Brain pericyte (primary cell): ENCODE results near the gene SLC36A4.
"Not testable (repeated sequence)": the region's sequence is repeated elsewhere in the genome, so short reads cannot be mapped to it uniquely, and the experiment has no call there.

Source experiments
- DNase-seq: peaks from one replicate; pipeline ENCODE4 v3.0.0-alpha.2; 2012; ENCODE audit warnings: low read depth, low spot score

SLC36A4 gene

DNA sequence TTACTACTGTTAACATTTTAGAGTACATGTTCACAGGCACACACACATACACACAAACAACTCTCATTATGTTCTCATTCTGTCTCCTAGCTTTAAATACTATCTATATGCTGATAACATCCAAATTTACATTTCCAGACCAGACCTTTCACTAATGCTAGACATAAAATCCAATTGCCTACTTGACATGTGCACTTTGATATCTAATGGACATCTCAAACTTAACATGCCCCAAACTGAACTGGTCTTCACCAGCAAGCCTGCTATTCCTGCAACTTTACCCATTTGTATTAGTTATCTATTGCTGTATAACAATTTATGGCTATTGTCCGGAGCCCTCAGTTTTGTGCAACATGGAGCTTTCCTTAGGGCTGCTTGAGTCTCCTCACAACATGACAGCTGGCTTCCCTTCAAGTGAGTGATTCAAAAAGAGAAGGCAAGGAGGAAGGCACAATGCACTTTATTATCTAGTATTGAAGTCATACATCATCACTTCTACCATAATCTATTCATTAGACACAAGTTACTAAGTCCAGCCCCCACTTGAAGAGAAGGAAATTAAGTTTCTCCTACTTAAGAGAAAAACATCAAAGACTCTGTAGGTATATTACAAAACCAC, 3.0 kb downstream of the SLC36A4 start:
- no peak for DNase-seq

DNA sequence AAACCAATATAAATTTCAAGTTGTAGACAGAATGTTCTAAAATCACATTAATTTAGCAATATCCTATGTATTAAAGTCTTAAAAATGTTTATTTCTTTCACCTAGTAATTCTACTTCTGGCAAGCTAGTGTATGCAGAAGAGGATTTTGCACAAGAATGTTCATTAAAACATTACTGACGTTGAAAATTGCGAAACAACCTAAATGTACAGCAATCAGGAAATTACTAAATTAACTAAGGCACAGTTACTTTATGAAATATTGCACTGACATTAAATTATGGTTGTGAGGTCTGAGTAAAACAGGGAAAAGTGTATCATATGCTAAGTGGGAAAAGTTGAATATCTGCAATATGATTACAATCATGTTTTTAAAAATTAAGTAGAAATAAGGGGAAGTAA, 4.1 kb downstream of the SLC36A4 start:
- DNase-seq: no peak

DNA sequence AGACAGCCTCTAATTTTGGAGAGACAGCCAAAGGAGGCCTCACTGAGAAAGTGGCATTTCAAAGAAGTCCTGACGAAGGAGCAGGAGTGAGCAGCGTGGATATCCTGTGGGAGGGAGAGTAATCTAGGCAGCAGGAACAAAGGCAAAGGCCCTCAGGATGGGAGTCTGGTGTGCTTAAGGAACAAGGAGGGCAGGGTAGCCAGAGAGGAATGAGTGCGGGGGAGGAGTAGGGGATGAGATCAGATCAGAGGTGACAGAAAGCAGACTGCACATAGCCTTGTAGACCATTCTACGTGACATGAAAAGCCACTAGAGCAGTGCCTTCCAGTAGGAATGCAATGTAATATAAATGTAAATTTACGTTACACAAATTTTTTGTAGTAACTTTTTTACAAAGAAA, 5.6 kb downstream of the SLC36A4 start:
- no peak for DNase-seq

DNA sequence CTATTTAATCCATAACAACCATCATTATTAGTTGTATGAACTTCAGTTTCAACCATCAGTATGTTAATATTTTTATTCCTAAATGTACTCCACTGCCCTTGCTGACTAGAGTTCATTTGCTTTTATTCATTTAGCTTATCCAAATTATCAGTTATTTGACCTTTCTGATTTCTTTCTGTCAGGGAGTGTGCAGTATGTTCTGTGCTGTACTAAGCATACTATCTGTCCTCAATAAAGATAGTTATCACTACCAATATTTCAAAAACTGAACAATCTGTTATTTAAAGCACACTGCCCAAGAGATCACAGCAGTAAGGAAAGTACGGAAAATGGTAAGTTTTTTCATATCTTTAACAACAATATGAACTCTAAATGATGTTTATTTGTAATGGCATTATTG, 8.3 kb downstream of the SLC36A4 start:
- no peak for DNase-seq

DNA sequence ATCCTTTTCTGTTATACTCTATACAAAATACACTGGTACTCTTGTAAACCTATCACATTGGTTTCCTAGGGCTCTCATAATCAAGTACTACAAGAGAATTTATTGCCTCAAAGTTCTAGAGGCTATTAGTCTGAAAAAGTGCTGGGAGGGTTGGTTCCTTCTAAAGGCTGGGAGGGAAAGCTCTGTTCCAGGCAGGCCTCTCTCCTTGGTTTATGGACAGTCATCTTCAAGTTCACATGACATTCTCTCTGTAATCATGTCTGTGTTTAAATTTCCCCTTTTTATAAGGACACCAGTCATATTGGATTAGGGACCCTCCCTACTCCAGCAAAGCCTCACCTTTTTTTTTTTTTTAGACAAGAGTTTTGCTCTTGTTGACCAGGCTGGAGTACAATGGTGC, 9.1 kb downstream of the SLC36A4 start:
- DNase-seq: no peak

DNA sequence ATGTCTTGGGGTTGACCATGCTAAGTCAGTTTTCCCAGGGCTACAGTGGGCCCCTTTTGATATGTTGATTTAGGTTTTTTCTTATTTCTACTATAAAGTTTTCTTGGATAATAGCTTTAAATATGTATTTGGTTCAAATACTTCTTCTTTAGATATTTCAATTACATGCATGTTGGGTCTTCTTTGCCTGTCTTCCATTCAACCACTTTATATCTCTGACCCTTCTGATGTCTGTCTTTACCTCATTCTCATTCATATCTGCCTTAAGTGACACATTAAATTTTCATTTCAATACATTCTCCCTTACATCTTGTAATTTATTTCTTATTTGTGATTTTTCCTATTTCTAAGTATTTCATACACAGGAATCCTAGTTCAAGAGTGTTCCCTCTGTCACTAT, 10.5 kb downstream of the SLC36A4 start:
- no peak for DNase-seq

DNA sequence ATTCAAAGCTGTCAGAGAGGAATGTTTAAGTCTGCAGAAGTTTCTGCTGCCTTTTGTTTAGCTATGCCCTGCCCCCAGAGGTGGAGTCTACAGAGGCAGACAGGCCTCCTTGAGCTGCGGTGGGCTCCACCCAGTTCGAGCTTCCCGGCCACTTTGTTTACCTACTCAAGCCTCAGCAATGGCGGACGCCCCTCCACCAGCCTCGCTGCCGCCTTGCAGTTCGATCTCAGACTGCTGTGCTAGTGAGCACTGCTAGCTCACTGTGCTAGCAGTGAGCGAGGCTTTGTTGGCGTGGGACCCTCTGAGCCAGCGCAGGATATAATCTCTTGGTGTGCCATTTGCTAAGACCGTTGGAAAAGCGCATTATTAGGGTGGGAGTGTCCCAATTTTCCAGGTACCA, 19.9 kb downstream of the SLC36A4 start:
- DNase-seq: not testable (repeated sequence)

DNA sequence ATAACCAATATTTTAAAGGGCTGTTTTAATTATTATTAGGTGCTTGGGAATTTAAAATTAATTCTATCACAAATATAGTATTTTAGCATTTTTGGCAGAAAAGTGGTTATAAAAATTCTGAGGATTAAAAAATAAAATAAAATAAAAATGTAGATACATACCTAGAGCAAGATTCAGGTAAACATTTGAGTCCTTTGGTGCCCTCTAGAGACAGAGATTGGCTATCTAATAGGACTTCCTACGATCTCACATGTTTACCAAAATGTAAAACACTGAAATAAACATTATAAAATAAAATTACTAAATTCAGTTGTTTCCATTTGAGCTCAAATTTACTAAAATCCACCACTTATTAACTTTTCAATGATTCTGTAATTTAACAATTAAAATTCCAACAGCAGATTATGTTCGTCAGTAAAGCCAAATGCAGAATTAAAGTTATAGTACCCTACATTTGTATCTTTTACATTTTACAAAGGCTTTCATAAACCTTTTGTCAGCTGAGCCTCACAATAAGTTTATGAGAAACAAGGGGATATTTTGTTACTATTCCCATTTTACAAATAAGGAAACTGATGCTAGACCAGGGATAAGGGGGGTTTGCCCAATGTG, 27.7 kb downstream of the SLC36A4 start:
- DNase-seq: no peak

DNA sequence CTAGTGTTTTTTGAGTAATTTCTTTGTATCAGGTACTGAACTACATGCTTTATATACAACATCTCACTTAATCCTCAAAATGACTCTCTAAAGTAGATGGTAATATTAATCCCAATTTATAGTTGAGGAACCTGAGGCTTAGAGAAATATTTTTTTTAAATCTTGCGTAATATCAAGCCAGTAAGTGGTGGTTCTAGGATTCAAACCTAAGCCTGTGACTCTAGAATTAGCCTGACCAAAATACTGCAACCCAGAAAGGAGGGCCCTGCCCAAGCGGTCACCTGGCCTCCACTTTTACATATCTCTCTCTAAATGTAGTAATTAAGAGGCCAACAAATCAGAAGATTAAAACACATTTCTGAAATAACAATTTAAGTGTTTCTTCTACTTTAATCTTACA, 28.6 kb downstream of the SLC36A4 start:
- no peak for DNase-seq

DNA sequence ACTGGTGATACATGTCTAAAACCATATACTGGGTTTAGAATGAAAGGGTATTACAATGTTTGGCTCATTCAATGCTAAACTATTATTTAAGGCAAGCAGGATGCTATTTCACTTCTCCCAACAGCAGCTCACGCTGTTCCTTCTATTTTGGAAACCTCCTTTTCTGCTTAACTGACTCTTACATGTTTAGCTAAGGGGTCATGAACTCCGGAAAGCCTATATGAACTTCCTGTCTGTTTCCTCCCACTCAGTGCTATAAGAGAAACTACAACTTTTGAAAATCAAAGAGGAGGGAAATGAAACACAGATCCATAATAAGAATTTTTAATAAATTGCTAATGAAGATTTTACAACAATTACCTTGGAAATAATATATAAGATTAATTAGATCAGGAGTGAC, 30.9 kb downstream of the SLC36A4 start:
- DNase-seq: no peak

DNA sequence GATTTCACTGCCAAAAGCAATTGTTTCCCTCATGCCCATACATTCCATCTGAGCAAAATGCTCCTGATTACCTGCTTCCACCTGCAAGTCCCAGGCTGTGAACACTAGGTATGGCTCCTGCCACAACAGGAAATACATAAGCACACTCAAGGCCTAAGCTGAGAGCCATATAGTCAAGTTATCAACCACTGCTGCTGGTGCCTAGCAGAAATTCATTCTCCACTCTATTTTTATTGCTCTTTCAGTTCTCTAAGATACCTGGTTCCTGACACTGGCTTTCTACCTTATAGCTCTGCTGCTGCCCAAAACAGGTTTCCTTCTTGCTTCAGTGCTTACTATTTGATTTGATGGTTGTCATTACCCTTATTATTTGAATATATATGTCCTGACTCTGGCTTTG, 31.6 kb downstream of the SLC36A4 start:
- no peak for DNase-seq

DNA sequence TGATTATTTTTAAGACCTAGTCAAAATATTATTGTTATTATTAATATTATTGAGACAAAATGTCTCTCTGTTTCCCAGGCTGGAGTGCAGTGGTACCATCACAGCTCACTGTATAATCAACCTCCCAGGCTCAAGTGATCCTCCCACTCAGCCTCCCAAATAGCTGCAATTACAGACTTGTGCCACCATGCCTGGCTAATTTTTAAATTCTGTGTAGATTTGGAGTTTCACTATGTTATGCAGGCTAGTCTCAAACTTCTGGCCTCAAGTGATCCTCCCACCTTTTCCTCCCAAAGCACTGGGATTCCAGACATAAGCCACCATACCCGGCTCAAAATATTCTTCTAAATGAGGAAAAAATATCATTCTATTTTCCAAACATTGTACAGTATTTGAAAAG, 37.0 kb downstream of the SLC36A4 start:
- no peak for DNase-seq

DNA sequence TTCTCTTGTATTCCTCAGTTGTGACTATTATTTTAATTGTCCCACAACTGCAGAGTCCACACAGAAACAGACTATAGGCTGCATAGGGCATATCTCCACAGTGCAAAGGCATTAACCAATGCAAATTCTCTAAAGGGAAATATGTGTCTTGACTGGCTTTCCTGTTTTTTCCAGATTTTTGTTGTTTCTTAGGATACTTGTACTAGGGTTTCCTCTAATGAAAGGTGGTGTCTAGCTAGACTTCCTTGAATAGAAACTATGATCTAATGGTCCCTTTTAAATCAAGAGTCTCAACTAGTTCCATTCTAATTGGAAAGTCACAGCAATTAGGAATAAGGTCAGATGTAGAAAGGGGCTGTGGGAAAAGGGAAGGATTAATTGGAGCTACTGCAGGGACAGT, 37.6 kb downstream of the SLC36A4 start:
- no peak for DNase-seq

DNA sequence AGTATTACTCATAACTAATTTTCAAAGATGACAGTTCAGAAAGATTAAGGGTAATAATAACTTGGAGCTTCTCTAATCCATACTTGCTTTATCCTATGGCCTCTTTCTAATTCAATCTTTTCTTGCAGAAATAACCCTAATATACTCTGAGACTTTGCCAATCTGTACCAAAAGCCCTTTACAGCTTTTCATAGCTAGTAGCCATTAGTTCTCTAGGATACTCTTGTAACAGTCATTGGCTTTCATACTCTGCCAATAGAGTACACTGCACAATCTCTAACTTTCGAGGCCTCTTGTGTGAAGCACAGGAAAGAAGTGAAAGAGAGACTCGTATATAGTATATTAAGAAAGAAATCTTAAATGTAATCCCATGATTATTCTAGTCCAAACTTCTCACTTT, 38.1 kb downstream of the SLC36A4 start:
- no peak for DNase-seq

DNA sequence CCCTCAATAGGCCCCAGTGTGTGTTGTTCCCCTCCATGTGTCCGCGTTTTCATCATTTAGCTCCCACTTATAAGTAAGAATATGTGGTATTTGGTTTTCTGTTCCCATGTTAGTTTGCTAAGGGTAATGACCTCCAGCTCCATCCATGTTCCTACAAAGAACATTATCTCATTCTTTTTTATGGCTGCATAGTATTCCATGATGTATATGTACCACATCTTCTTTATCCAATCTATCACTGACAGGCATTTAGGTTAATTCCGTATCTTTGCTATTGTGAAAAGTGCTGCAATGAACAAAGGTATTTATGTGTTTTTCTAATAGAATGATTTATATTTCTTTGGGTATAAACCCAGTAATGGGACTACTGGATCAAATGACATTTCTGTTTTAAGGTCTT, 42.1 kb downstream of the SLC36A4 start:
- no peak for DNase-seq

DNA sequence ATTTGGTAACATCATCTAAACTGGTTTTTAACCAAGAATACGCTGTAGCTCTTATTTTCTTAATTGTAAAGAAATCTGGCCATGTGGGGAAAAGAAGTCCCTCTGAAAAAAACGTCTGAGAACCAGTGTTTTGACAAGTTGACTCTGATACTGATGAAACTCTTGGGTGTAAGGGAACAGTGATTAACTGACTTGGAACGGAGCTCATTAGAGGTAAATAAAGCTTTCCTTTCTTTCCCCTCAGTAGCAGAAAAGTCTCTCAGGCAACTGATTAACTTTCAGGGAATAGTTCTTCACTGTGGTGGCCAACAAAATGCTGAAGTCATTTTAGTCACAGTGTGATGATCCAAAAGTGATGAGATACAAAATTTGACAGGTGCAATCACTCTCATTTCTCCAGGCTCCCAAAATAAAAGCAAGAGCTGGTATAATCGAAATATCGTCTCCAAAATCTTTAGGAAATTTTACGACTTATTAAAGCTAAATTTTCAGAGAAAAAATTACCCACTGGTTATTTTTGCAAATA, 52.3 kb downstream of the SLC36A4 start:
- DNase-seq: no peak

DNA sequence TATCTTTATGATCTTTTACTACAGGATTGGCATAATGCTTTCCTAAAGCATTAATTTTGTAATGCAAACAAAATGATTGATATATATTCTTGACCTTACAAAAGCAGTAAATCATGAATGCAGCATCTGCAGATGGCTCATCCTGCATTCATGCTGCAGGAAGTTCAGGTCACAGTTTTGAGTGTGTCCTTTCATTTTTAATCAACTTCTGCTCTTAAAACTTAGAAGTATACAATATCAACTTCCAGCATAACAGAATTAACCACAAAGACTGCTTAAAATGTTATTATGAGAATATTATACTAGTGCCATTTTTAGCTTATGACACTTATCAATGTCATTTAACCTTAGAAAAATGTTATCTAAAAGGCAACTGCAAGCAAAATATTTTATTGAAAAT, 54.0 kb downstream of the SLC36A4 start:
- DNase-seq: no peak

DNA sequence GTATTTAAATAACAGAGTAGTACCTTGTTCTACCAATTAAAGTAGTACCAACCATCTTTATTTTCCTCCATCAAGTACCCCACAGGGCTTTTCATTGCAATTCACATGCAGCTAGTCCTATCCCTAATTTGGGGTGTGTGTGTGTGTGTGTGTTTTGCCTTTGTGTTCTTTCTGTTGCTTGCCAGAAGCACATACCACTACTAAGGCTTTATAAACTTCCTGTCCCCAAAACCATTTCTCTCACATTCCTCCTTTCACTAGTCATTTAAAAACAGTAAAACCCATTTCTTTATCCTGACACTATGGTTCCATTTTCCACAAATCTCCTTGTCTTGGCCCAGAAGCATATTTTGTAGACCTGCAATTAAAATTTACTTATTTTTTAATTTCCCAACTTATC, 54.6 kb downstream of the SLC36A4 start:
- no peak for DNase-seq

DNA sequence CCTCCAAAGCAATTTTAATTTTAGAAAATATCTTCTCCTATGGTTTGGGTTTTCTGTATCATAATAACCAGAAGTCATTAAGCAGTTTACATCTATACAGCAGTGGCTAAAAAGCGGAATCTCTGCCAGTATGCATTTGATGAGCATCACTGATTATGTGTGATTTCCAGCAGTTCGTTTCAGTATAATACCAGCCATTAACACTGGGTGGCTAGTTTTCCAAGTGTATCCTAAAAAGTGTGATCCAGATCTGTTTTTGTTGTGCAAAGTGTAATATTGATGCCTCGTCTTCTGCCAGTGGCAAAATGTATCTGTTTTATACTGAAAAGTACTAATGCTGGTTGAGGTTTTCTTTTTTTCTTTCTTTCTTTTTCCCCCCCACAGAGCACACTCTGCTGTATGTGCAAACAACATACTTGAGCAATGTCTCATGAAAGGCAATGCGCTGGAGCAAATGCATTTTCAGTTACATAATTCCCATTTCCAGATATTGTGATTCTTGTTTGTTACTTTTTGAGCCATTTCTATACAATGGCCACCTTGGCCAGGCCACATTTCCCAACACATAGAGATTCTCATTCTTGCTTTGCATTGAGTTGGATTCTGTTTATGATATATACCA, 64.2 kb downstream of the SLC36A4 start:
- no peak for DNase-seq

DNA sequence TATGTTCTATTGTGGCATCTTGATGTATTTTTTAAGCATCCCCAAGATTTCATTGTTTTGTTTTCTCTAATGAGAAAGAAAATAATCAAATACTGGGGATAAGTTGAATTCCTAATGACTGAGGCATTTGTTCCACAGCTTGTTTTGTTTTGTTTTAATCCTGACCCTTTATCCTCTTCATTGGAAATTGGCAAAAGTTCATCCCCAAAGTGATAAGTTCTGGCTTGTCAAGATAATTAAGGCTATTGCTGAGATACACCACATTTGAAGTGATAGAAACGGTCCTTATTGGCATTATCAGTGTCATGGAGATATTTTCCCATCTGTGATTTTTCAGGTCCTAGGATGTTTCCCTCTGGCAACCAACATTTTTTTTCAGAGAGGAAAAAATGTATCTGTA, 65.0 kb downstream of the SLC36A4 start:
- DNase-seq: no peak

DNA sequence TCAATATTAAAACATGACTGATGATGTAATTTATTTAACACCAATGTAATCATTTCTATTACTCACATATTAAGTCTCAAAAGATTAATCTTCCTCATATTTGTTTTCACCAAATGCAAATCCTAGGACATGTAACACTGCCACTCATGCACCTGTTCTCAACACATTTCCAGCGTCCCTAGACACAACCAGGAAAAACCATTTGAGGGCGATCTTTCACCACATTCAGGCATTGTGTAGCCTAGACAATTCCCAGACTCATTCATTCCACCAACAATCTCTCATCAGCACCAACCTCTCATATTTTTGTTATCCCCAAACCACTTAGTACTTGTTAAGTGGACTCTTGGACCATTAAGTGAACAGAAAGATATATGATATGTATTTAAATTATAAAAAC, 66.1 kb downstream of the SLC36A4 start:
- DNase-seq: no peak

DNA sequence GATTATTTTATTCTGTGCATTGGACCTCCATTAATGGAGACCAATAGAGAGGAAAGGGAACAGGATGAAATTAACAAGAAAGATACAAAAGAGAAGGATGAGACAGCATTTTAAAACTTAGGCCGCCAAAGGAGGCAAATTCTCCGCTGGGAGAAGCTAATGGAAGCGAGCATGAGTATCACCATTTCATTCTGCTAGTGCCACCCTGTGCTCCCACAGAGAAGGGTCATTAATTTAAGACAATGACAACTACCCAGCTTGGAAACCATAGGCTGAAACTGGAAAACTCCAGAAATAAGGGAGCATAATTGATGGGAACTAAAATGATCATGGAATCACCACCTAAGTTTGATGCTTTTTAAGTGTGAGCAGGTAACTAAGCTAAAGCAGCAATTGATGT, 69.2 kb downstream of the SLC36A4 start:
- DNase-seq: no peak

DNA sequence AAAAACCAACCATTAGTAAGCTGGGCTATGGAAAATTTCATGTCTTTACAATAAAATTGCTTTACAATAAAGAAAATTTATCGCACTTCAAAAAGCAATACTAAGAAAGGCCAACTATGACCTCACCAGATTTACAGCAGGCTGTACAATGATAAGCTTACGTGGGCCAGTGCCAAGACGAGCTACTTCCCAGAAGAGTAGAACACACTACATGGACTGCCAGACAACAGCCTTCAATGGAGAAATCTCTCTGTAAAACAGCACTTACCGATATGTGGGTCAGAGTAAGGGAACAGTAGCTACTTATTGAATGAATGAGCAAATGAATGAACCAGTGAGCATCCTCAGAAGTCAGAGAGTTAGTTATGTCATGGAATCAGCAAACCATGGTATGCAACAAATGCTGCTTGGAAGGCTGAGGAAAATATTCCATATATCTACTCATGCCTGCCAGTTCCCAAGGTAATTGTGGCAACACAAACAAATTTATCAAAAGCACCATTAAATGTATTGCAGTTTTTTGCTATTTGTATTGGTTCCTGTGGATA, 74.4 kb downstream of the SLC36A4 start:
- no peak for DNase-seq
